ENCODE measurements around the gene TNS2.

The TNS2 gene

DNA sequence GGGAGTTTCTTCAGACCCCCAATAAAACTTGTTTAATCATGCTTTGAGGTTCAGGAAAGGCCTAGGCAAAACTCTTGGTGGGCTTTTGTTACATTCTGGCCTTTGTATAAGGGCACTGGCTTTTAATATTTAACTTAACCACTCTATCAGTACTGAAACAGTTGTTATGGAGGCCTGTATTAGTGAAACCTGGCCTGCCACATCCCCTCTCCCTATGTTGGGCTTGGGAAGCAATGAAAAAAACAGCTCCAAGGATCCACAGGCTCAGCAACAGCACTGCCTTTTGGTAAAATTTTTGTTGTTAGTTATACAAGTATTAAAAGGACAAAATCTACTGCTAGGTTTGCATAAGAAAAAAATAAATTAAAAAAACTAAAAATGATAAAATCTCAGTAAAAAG is 64.1 kb downstream of the TNS2 start:
- DNase-seq: no peak
